ENCODE results near the gene FOXL2NB. TPM values are rescaled to one million over a fixed set of nuclear protein-coding genes. Genes with fewer than 3 reads are reported as not detected.
A peak's percentile ranks its signal among the peaks of the same experiment; 100 is the strongest.
"Not testable (repeated sequence)": the region's sequence is repeated elsewhere in the genome, so short reads cannot be mapped to it uniquely, and the experiment has no call there.

FOXL2NB gene
- 1.9 TPM for total RNA-seq (ENCODE audit: insufficient read depth, low replicate concordance)

- DNase-seq (ENCODE audit: low spot score): no peak
Measured at GRCh38 chr3:138946663-138947494, at the start of gene FOXL2NB, which contains the start of gene FOXL2. FOXL2NB (plus strand) TSS chr3:138947217; CDS start chr3:138947365, 148 bp downstream. FOXL2 (minus strand) TSS chr3:138947137; CDS start chr3:138946722, 415 bp downstream.

- DNase-seq (ENCODE audit: low spot score): peak; percentile 79
Measured at GRCh38 chr3:138898301-138898700, 48.7 kb upstream of the FOXL2NB start.

- no peak for DNase-seq (ENCODE audit: low spot score)
Measured at GRCh38 chr3:138898708-138899107, 48.3 kb upstream of the FOXL2NB start.

- no peak for DNase-seq (ENCODE audit: low spot score)
Measured at GRCh38 chr3:138899351-138899991, 47.5 kb upstream of the FOXL2NB start.

GRCh38 chr3:138901567-138901966 is 45.5 kb upstream of the FOXL2NB start:
- no peak for DNase-seq (ENCODE audit: low spot score)

- DNase-seq (ENCODE audit: low spot score): no peak
Measured at GRCh38 chr3:138902171-138902570, 44.8 kb upstream of the FOXL2NB start.

GRCh38 chr3:138907539-138907938 is 39.5 kb upstream of the FOXL2NB start:
- DNase-seq (ENCODE audit: low spot score): no peak

GRCh38 chr3:138908846-138909245 is 38.2 kb upstream of the FOXL2NB start:
- no peak for DNase-seq (ENCODE audit: low spot score)

- no peak for DNase-seq (ENCODE audit: low spot score)
Measured at GRCh38 chr3:138909904-138910303, 37.1 kb upstream of the FOXL2NB start.

- DNase-seq (ENCODE audit: low spot score): no peak
Measured at GRCh38 chr3:138911621-138912020, 35.4 kb upstream of the FOXL2NB start.

- peak; percentile 19 for DNase-seq (ENCODE audit: low spot score)
Measured at GRCh38 chr3:138912237-138912636, 34.8 kb upstream of the FOXL2NB start.

GRCh38 chr3:138913766-138914165 is 33.3 kb upstream of the FOXL2NB start:
- no peak for DNase-seq (ENCODE audit: low spot score)

GRCh38 chr3:138914870-138915502 is 32.0 kb upstream of the FOXL2NB start:
- no peak for DNase-seq (ENCODE audit: low spot score)

GRCh38 chr3:138915503-138916498 is 31.2 kb upstream of the FOXL2NB start:
- peak; percentile 94 for DNase-seq (ENCODE audit: low spot score)

GRCh38 chr3:138916824-138917223 is 30.2 kb upstream of the FOXL2NB start:
- DNase-seq (ENCODE audit: low spot score): no peak

GRCh38 chr3:138919325-138919724 is 27.7 kb upstream of the FOXL2NB start:
- DNase-seq (ENCODE audit: low spot score): no peak

GRCh38 chr3:138921316-138922292 is 25.4 kb upstream of the FOXL2NB start:
- no peak for DNase-seq (ENCODE audit: low spot score)

- not testable (repeated sequence) for DNase-seq (ENCODE audit: low spot score)
Measured at GRCh38 chr3:138922400-138922799, 24.6 kb upstream of the FOXL2NB start.

- DNase-seq (ENCODE audit: low spot score): peak; percentile 65
Measured at GRCh38 chr3:138923531-138923994, 23.5 kb upstream of the FOXL2NB start.
